ENCODE data around the gene AGFG1.

DNA sequence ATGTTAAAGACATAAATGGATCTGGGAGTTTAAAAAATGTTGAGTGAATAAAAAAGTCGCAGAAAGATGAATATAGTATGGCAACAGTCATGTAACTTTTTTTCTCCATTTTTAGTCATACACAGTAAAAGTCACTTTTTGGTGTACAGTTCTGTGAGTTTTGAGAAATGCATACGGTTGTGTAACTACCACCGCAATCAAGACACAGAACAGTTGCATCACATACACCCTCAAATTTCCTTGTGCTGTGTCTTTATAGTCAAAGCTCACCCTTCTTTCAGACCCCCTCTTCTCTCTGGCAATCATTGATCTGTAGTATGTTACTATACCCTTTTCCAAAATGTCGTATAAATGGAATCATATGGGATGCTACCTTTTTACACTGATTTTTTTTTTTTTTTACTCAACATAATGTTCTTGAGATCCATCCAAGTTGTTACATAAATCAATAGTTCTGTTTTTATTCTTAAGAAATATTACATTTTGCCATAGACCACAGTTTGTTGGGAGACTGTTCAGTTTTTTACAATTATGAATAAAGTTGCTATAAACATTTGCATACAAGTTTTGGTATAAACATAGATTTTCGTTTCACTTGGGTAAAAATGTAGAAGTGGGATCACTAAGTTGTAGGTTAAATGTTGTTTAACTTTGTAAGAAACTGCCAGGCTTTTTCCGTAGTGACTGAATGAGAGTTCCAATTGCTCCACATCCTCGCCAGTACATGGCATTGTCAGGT, 35.4 kb upstream of the AGFG1 start:
- TF ChIP-seq EZH2 (IDR thresholded peaks at IDR 0.05) (no peak), POLR2AphosphoS5 (IDR thresholded peaks at IDR 0.05; ENCODE audit: borderline replicate concordance, low read depth, low read length) (no peak), FOXP2 (optimal IDR thresholded peaks at IDR 0.05; ENCODE audit: control extremely low read depth, extremely low read length, insufficient read depth) (no peak)
